ENCODE results near the gene GSK3A. TPM values are rescaled to one million over a fixed set of nuclear protein-coding genes. Genes with fewer than 3 reads are reported as not detected.

GSK3A gene
- total RNA-seq, 1 experiment from 2014 or later, result 25.0 TPM

DNA sequence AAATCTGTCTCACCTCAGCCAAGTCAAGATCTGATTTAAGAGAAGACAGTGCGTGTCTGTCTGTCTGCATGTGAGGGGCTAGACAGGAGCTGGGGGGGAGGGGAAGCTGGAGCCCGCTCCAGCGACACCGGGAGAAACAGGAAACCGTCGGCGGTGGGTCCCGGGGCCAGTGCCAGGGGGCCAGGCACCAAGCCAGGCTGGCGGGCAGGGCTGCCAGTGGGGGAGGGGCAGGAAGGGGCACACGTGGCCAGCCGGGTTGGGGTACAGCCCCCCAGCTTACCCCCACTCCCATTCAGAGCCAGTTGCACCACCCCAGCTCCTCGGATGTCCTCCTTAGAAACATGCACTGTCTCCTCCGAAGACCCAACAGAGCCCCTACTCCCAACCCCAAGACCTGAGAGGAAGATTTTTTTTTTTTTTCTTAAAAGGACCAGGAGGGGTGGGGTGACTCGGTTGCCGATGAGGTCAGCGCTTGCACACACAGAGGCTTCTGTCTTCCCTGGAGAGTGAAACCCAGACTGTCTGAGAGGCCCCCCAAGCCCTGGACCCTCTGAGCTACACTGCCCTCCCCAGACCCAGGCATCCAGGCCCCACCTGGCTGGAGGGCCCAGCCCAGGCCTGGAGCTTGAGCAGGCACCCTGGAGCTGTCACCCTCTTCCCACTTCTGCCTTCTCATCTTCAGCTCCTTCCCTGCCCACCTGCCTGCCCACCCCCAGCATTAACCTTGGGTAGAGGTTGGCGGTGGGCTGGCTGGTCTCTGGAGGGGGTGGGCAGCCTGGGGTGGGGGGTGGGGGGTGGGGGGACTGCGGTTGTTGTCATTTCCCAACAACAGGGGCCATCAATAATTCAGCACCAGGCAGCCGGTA is 8.5 kb upstream of the GSK3A start:
- DNase-seq, result no peak
- no peak overlapping the region for H3K4me3 ChIP-seq (ENCODE audit: low read length)
- H3K4me2 ChIP-seq (ENCODE audit: low read length), result no peak overlapping the region
- ChIA-PET CTCF (no interaction called here), POLR2A (ENCODE audit: unreplicated experiment) (interaction anchor here (0.5 kb wide), 1 partner anchor 385 kb away, joined by 5 read pairs; no protein-coding TSS in a partner anchor)
- H4K20me1 ChIP-seq (ENCODE audit: low read length), result no peaks in the 10 kb centered on the region
- H3K9ac ChIP-seq (ENCODE audit: low read length), result no peak overlapping the region
- H3K9me3 ChIP-seq (ENCODE audit: low read length), result no peaks in the 10 kb centered on the region
- no peaks in the 10 kb centered on the region for H3F3A ChIP-seq (ENCODE audit: low read length, unreplicated experiment)
- intact Hi-C loops (cut with micrococcal nuclease), result no loop called here
- ATAC-seq, result no peak
- BruUV-seq (replicated peaks), result no TSS peak
- no peaks in the 10 kb centered on the region for H3K27me3 ChIP-seq (ENCODE audit: low read length)
- H3K79me2 ChIP-seq (ENCODE audit: low read length), result peaks cover 38% of the 10 kb centered on the region
- H2AFZ ChIP-seq (ENCODE audit: low read length), result no peak overlapping the region
- H3K36me3 ChIP-seq (ENCODE audit: low read depth, low read length), result no peaks in the 10 kb centered on the region
- H3K4me1 ChIP-seq (ENCODE audit: insufficient read depth, low read length), result peaks cover 10% of the 10 kb centered on the region
- no peak overlapping the region for H3K27ac ChIP-seq (ENCODE audit: low read length)
- TF ChIP-seq EZH2 (IDR thresholded peaks at IDR 0.05; ENCODE audit: low read length, unreplicated experiment) (no peak), CTCF (conservative IDR thresholded peaks at IDR 0.05; ENCODE audit: low read depth, low read length) (no peak), EZH2phosphoT487 (IDR thresholded peaks at IDR 0.05; ENCODE audit: borderline replicate concordance, low read length) (no peak)
- no peaks in the 10 kb centered on the region for H3K9me2 ChIP-seq (replicated peaks; ENCODE audit: low read length)

DNA sequence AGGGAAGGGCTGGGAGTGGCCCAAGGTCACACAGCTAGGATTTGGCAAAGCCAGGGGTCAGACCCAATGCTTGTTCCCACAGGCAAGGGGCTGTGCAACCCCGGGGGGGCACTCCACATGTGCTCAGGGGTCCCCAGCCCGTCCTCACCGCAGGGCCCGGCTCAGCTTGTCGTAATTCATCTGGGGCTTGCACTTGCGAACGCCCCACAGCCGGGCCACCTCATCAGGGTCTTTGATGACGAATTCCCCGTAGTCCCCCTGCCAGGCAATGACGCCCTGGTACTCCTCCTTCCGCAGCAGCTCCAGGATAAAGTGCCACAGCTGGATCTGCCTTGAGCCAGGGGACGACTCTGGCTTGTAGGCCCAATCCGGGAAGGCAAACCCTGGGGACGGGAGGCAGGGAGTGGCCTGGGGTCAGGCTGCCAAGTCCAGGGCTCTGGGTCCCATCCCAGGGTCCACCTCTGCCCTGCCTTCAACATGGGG is 7.8 kb upstream of the GSK3A start:
- no peak overlapping the region for H3K27ac ChIP-seq (ENCODE audit: low read length)
- no TSS peak for BruUV-seq (replicated peaks)
- no peaks in the 10 kb centered on the region for H3K27me3 ChIP-seq (ENCODE audit: low read length)
- H3K9ac ChIP-seq (ENCODE audit: low read length), result no peak overlapping the region
- TF ChIP-seq EZH2 (IDR thresholded peaks at IDR 0.05; ENCODE audit: low read length, unreplicated experiment), result no peak
- peaks cover 10% of the 10 kb centered on the region for H3K4me1 ChIP-seq (ENCODE audit: insufficient read depth, low read length)
- H3K9me3 ChIP-seq (ENCODE audit: low read length), result no peaks in the 10 kb centered on the region
- no peak overlapping the region for H3K4me3 ChIP-seq (ENCODE audit: low read length)
- POLR2A ChIA-PET (ENCODE audit: unreplicated experiment), result no interaction called here
- H3K36me3 ChIP-seq (ENCODE audit: low read depth, low read length), result no peaks in the 10 kb centered on the region
- H4K20me1 ChIP-seq (ENCODE audit: low read length), result no peaks in the 10 kb centered on the region
- no peak overlapping the region for H2AFZ ChIP-seq (ENCODE audit: low read length)
- H3K79me2 ChIP-seq (ENCODE audit: low read length), result peaks cover 38% of the 10 kb centered on the region
- CTCF ChIA-PET, result no interaction called here
- DNase-seq (no peak), ATAC-seq (no peak)
- H3F3A ChIP-seq (ENCODE audit: low read length, unreplicated experiment), result no peaks in the 10 kb centered on the region
- intact Hi-C loops (cut with micrococcal nuclease), result no loop called here
- H3K9me2 ChIP-seq (replicated peaks; ENCODE audit: low read length), result no peaks in the 10 kb centered on the region
- H3K4me2 ChIP-seq (ENCODE audit: low read length), result no peak overlapping the region

- no peak overlapping the region for H3K4me3 ChIP-seq (ENCODE audit: low read length)
- no peak overlapping the region for H3K27ac ChIP-seq (ENCODE audit: low read length)
- TF ChIP-seq CTCF (conservative IDR thresholded peaks at IDR 0.05; ENCODE audit: low read depth, low read length) (no peak), EZH2phosphoT487 (IDR thresholded peaks at IDR 0.05; ENCODE audit: borderline replicate concordance, low read length) (no peak), EZH2 (IDR thresholded peaks at IDR 0.05; ENCODE audit: low read length, unreplicated experiment) (no peak)
- no peak overlapping the region for H3K4me2 ChIP-seq (ENCODE audit: low read length)
- DNase-seq (no peak), ATAC-seq (no peak)
- no peaks in the 10 kb centered on the region for H3K9me2 ChIP-seq (replicated peaks; ENCODE audit: low read length)
- H4K20me1 ChIP-seq (ENCODE audit: low read length), result no peaks in the 10 kb centered on the region
- no peaks in the 10 kb centered on the region for H3K27me3 ChIP-seq (ENCODE audit: low read length)
- no peak overlapping the region for H2AFZ ChIP-seq (ENCODE audit: low read length)
- no peaks in the 10 kb centered on the region for H3K9me3 ChIP-seq (ENCODE audit: low read length)
- ChIA-PET POLR2A (ENCODE audit: unreplicated experiment) (no interaction called here), CTCF (no interaction called here)
- H3K4me1 ChIP-seq (ENCODE audit: insufficient read depth, low read length), result peaks cover 10% of the 10 kb centered on the region
- intact Hi-C loops (cut with micrococcal nuclease), result no loop called here
- H3K79me2 ChIP-seq (ENCODE audit: low read length), result peaks cover 37% of the 10 kb centered on the region
- H3F3A ChIP-seq (ENCODE audit: low read length, unreplicated experiment), result no peaks in the 10 kb centered on the region
- no peaks in the 10 kb centered on the region for H3K36me3 ChIP-seq (ENCODE audit: low read depth, low read length)
- no TSS peak for BruUV-seq (replicated peaks)
- no peak overlapping the region for H3K9ac ChIP-seq (ENCODE audit: low read length)
These were observed 7.4 kb upstream of the GSK3A start for GRCh38 chr19:42249769-42250168.
